Activated CD4-positive, CD25-positive, alpha-beta regulatory T cell treated with anti-CD3 and anti-CD28 coated beads, Interleukin-2, amount 50 U/mL, for 16 hours (primary cell): ENCODE data around the gene CD244.
"Not testable (repeated sequence)": the region's sequence is repeated elsewhere in the genome, so short reads cannot be mapped to it uniquely, and the experiment has no call there.

ENCODE experiments used
- DNase-seq: peaks from one replicate; pipeline ENCODE4 v3.0.0-alpha.2; 2020; ENCODE audit warnings: low read depth, low spot score

CD244 gene

DNA sequence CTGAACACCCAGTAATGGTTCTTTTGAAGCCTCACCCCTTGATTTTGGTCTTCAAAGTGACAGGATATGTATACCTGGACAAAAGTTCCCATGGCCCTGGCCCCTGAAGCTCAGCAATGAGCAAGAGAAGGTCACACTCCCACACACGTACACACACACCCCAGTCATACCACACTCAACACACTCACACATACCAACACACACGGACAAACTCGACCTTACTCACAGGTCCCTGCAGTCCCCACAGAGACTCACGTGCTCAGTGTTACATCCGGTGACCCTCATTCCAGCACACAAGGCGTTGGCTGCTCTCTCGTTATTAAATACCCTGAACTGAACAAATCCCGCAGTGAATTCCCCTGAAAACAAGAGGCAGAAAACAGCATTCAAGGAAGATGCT, 16.4 kb upstream of the CD244 start:
- DNase-seq: no peak

- DNase-seq: no peak
Measured at GRCh38 chr1:160877221-160877620, 14.5 kb upstream of the CD244 start.

DNA sequence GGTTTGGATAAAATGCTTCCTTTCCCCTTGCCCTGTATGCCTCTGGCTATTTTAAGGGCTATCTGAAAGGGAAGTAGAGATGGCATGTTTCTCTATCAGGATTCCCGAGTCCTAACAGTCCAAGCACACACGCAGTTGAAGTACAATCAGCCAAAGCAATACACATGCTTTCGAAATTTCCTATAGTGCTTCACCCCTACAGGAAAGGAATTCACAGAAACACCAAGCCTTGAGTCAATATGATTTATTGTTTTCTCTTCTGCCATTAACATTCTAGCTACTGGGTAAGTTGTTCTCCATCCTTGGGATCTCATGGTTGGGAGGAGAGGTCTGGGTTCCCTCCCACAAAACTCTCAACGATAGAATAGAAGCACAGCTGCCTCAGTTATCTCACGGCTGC, 13.6 kb upstream of the CD244 start:
- no peak for DNase-seq

GRCh38 chr1:160875591-160875990, 12.9 kb upstream of the CD244 start:
- not testable (repeated sequence) for DNase-seq

- no peak for DNase-seq
Measured at GRCh38 chr1:160874935-160875334, 12.2 kb upstream of the CD244 start.

GRCh38 chr1:160868141-160868540, 5.5 kb upstream of the CD244 start:
- no peak for DNase-seq

DNA sequence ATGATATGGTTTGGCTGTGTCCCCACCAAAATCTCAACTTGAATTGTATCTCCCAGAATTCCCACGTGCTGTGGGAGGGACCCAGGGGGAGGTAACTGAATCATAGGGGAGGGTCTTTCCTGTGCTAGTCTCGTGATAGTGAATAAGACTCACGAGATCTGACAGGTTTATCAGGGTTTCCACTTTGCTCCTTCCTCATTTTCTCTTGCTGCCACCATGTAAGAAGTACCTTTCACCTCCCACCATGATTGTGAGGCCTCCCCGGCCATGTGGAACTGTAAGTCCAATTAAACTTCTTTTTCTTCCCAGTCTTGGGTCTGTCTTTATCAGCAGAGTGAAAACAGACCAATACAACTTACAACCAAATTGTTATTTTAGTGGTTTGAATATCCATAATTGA, 5.0 kb upstream of the CD244 start:
- DNase-seq: not testable (repeated sequence)

- no peak for DNase-seq
Measured at GRCh38 chr1:160866695-160867260, 4.1 kb upstream of the CD244 start.

GRCh38 chr1:160866001-160866694, 3.5 kb upstream of the CD244 start:
- no peak for DNase-seq

- DNase-seq: no peak
Measured at GRCh38 chr1:160865337-160865736, 2.6 kb upstream of the CD244 start.

- no peak for DNase-seq
Measured at GRCh38 chr1:160864173-160864572, 1.5 kb upstream of the CD244 start.

GRCh38 chr1:160863774-160864131, 1.1 kb upstream of the CD244 start:
- no peak for DNase-seq

DNA sequence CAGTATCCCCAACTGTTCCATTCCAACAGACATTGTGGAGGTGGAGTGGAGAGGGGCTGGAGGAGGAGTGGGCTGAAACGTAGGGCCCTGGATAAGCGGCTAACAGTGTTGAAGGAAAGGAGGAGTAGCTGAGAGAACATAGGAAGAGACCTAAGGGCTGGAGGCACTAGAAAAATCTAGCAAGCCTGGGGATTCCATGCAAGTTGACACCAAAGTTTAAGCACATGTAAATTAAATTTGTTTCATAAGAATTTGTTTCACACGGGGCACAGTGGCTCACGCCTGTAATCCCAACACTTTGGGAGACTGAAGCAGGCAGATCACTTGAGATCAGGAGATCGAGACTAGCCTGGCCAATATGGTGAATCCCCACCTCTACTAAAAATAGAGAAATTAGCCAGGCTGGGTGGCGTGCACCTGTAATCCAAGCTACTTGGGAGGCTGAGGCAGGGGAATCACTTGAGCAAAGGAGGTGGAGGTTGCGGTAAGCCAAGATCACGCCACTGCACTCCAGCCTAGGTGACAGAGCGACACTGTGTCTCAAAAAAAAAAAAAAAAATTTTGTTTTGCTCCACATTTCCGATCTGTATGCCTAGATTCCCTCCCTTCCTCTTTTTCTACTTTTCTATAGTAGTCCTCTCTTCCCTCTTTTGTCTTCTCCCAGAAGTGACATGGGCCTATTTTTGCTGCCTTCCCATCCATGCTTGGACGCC, 530 bp upstream of the CD244 start:
- no peak for DNase-seq

DNA sequence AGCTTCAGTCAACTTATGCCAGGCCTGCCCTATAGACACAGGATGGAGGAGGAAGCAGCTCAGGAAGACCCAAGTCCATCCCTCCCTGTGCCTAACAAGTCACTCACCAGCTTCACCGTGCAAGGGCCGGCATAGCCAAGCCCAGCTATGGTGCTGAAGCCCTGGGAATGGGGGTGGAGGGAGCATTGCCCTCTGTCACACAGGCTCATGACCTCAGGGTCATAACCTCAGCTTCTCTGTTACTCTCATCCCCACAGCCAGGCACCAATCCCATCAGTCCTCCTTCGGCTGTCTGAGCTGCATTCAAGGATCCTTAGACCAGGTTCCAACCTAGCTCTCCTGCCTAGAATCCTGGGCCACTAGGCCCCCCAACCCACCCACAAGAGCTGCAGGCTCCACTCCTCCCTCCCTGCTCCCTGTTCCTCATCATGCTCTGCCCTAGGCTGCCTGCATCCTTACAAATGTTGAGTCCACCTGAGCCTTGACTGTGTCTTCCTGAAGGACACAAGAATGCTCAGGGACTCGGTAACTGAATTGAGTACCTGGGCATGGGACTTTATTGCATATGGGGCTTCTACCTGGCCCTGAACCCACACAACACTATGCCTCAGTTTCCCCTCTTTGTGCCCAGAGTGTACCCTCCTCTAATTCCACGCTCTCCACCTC, 1.7 kb downstream of the CD244 start:
- DNase-seq: no peak

- DNase-seq: no peak
Measured at GRCh38 chr1:160859166-160859565, 3.5 kb downstream of the CD244 start.

GRCh38 chr1:160858507-160858906, 4.2 kb downstream of the CD244 start:
- DNase-seq: no peak

GRCh38 chr1:160858097-160858496, 4.6 kb downstream of the CD244 start:
- DNase-seq: no peak

- no peak for DNase-seq
Measured at GRCh38 chr1:160855181-160855981, 7.3 kb downstream of the CD244 start.

DNA sequence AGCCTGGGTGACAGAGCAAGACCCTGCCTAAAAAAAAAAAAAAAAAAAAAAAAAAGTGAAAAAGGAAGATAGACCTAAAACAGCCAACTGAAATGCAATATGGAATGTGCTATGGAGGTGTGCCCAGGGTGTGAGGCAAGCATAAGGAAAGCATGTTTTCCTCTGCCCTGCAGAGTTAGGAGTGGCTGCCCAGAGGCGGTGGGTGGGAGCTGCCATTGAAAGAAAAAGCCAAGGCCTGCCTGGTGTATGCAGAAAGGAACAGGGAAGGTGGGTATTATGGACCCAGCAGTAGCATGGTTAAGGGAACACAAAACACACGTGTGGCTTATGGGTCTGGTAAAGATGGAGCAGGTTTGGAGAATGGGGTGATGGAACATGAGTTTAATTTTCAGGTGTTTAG, 8.9 kb downstream of the CD244 start:
- DNase-seq: no peak

DNA sequence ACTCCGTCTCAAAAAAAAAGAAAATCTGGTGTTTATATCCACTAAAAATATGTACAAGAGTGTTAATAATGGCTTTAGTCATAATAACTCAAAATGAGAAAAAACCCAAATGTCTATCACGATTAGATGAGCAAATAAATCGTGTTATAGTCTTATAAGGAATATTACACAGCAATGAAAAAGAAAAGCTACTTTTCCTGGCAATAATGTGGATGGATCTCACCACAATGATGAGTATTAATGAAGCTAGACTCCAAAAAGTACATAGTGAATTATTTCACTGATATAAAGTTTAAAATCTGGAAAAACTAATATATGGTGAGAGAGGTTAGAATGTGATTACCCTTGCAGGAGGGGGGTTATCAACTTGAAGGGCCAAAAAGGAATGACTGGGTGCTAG, 9.7 kb downstream of the CD244 start:
- no peak for DNase-seq

DNA sequence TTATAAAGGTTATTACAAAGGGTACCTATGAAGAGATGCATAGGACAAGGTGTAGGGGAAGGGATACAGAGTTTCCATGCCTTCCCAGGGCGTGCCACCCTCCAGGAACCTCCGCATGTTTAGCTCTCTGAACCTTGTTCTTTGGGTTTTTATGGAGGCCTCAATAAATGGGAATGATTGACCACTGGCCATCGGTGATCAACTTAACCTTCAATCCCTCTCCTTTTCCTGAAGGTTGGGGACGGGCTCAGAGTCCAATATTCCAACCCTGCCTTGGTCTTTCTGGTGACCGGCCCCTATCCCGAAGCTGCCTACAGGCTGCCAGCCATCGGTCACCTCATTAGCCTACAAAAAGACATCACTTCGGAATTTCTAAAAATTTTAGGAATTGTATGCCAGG, 11.7 kb downstream of the CD244 start:
- DNase-seq: no peak

DNA sequence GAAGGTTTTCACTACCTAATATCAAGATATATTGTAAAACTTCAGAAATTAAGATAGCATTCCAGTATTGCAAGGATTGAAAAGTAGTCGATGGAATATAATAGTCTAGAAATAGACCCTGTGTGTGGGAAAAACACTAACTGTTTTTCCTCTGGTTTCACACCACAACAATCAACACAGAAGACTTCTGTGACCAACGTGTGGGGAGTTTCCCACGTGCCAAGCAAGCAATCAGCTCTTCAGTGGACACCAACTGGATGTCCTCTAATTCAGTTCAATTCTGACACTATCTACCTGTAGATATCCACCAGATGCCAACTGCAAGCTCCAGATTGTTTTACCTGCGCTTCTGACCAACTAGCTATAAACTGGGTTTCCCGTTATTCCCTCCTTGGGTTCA, 12.1 kb downstream of the CD244 start:
- DNase-seq: no peak
